Measurements from ENCODE around the gene NAA38.

Gene NAA38

DNA sequence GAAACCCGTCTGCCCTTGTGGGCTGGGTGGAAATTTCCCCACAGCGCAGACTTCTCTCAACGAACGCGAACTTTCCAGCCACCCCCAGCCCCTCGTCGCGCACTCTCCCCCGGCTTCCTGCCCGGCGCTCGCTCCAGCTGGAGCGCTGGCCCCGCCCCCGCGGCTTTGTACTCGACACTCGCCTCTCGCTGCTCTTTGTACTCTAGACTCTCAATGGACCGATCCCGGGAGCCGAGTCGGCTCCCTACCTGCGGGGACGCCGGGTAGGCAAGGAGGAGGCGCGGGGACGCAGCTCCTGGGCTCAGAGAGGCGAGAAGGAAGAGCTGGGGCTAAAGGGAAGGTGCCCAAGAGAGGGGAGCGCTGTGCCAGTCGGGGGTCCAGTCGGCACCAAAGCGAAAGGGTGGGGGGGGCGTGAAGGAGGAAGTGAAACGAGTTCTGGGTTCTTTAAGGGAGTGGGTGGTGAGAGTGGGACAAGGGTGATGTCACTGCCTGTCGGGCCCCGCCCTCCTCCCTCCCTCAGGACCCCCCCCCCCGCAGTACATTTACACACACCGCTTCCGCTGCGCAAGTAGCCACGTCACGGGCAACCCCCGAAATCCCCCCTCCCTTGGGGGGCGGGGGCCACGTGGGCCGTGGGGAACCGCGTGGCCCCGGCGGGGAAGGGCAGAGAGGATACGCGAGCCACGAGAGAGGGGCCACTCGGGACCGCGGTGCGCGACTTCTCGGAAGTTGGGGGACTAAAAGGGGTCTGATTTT lies 13.6 kb downstream of the NAA38 start (continued):
- TF ChIP-seq, protein P1, sequence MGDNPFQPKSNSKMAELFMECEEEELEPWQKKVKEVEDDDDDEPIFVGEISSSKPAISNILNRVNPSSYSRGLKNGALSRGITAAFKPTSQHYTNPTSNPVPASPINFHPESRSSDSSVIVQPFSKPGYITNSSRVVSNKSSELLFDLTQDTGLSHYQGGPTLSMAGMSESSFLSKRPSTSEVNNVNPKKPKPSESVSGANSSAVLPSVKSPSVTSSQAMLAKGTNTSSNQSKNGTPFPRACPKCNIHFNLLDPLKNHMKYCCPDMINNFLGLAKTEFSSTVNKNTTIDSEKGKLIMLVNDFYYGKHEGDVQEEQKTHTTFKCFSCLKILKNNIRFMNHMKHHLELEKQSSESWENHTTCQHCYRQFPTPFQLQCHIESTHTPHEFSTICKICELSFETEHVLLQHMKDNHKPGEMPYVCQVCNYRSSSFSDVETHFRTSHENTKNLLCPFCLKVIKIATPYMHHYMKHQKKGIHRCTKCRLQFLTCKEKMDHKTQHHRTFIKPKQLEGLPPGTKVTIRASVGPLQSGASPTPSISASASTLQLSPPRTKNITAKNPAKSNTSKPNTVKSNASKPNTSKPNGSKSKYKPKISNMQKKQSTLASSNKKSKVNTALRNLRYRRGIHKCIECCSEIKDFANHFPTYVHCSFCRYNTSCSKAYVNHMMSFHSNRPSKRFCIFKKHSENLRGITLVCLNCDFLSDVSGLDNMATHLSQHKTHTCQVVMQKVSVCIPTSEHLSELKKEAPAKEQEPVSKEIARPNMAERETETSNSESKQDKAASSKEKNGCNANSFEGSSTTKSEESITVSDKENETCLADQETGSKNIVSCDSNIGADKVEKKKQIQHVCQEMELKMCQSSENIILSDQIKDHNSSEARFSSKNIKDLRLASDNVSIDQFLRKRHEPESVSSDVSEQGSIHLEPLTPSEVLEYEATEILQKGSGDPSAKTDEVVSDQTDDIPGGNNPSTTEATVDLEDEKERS (tag by site-specific recombination; IDR thresholded peaks at IDR 0.05) = no peak
- TF ChIP-seq ZNF768 (tag by site-specific recombination; IDR thresholded peaks at IDR 0.05) (no peak), ZFHX2 (tag by site-specific recombination; conservative IDR thresholded peaks at IDR 0.05) (peak; percentile 88), TCF7L2 (IDR thresholded peaks at IDR 0.05; ENCODE audit: borderline replicate concordance, low read depth, low read length) (no peak), ZSCAN16 (tag by site-specific recombination; IDR thresholded peaks at IDR 0.05) (no peak), ZBTB10 (tag by site-specific recombination; IDR thresholded peaks at IDR 0.05) (peak; percentile 100), MEIS1 (CRISPR knock-in tag; IDR thresholded peaks at IDR 0.05; ENCODE audit: borderline replicate concordance) (no peak), HOXD13 (CRISPR knock-in tag; IDR thresholded peaks at IDR 0.05; ENCODE audit: borderline replicate concordance) (no peak), ZNF223 (tag by site-specific recombination; IDR thresholded peaks at IDR 0.05) (no peak), ZNF184 (tag by site-specific recombination; IDR thresholded peaks at IDR 0.05) (no peak), ZNF518A (tag by site-specific recombination; conservative IDR thresholded peaks at IDR 0.05; ENCODE audit: low read depth) (no peak), ZNF624 (tag by site-specific recombination; IDR thresholded peaks at IDR 0.05) (no peak), KLF1 (tag by site-specific recombination; IDR thresholded peaks at IDR 0.05) (0 out of 2 replicates have a peak, but pooled peaks have one; percentile 38), BCL11B (tag by site-specific recombination; IDR thresholded peaks at IDR 0.05; ENCODE audit: low read depth) (no peak), ZNF24 (tag by site-specific recombination; IDR thresholded peaks at IDR 0.05) (no peak; the same call in 1 of the 2 replicates), ZNF585B (tag by site-specific recombination; IDR thresholded peaks at IDR 0.05) (no peak), ZNF785 (tag by site-specific recombination; IDR thresholded peaks at IDR 0.05) (no peak; the same call in 1 of the 2 replicates), ZNF837 (tag by site-specific recombination; IDR thresholded peaks at IDR 0.05) (no peak), YY1 (tag by site-specific recombination; IDR thresholded peaks at IDR 0.05) (no peak), ZIC2 (tag by site-specific recombination; IDR thresholded peaks at IDR 0.05) (peak; percentile 56; the same call in 1 of the 2 replicates), ZNF311 (tag by site-specific recombination; IDR thresholded peaks at IDR 0.05; ENCODE audit: borderline replicate concordance) (no peak), TRIM28 (IDR thresholded peaks at IDR 0.05; ENCODE audit: borderline replicate concordance, low read length) (no peak), ZNF121 (tag by site-specific recombination; IDR thresholded peaks at IDR 0.05) (no peak), ZNF10 (tag by site-specific recombination; IDR thresholded peaks at IDR 0.05) (no peak)
- TF ChIP-seq, protein P2, sequence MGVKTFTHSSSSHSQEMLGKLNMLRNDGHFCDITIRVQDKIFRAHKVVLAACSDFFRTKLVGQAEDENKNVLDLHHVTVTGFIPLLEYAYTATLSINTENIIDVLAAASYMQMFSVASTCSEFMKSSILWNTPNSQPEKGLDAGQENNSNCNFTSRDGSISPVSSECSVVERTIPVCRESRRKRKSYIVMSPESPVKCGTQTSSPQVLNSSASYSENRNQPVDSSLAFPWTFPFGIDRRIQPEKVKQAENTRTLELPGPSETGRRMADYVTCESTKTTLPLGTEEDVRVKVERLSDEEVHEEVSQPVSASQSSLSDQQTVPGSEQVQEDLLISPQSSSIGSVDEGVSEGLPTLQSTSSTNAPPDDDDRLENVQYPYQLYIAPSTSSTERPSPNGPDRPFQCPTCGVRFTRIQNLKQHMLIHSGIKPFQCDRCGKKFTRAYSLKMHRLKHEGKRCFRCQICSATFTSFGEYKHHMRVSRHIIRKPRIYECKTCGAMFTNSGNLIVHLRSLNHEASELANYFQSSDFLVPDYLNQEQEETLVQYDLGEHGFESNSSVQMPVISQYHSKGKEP (tag by site-specific recombination; IDR thresholded peaks at IDR 0.05) = no peak
- TF ChIP-seq, protein P3, sequence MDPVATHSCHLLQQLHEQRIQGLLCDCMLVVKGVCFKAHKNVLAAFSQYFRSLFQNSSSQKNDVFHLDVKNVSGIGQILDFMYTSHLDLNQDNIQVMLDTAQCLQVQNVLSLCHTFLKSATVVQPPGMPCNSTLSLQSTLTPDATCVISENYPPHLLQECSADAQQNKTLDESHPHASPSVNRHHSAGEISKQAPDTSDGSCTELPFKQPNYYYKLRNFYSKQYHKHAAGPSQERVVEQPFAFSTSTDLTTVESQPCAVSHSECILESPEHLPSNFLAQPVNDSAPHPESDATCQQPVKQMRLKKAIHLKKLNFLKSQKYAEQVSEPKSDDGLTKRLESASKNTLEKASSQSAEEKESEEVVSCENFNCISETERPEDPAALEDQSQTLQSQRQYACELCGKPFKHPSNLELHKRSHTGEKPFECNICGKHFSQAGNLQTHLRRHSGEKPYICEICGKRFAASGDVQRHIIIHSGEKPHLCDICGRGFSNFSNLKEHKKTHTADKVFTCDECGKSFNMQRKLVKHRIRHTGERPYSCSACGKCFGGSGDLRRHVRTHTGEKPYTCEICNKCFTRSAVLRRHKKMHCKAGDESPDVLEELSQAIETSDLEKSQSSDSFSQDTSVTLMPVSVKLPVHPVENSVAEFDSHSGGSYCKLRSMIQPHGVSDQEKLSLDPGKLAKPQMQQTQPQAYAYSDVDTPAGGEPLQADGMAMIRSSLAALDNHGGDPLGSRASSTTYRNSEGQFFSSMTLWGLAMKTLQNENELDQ (tag by site-specific recombination; IDR thresholded peaks at IDR 0.05; ENCODE audit: low read depth) = no peak

Measured in HEK293 (cell line).